Measurements from ENCODE around the gene TAS2R30. TPM values are rescaled to one million over a fixed set of nuclear protein-coding genes. Genes with fewer than 3 reads are reported as not detected.

TAS2R30 gene
- total RNA-seq, 4 donors from 2014 or later = 9.4 to 34.9 (median 14.9) TPM; not detected in 1

DNA sequence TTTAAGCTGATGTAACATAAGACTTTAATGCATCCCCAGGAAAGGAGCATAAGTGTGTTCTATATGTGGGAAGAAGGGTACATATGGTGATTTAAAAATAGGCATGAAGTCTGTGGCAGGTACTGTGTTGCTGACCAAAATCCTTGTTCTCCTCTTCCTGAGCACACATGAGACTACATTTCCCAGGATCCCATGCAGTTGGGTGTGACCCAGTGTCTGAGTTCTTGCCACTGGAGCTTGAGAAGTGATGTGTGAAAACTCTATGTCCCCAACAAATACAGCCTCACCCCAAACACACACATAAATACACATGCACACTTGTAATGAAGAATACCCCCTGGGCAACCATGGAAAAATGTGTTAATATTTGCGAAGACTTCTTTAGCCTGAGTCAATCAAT lies 28.1 kb upstream of the TAS2R30 start:
- no peak for TF ChIP-seq CTCF (IDR thresholded peaks at IDR 0.05)

DNA sequence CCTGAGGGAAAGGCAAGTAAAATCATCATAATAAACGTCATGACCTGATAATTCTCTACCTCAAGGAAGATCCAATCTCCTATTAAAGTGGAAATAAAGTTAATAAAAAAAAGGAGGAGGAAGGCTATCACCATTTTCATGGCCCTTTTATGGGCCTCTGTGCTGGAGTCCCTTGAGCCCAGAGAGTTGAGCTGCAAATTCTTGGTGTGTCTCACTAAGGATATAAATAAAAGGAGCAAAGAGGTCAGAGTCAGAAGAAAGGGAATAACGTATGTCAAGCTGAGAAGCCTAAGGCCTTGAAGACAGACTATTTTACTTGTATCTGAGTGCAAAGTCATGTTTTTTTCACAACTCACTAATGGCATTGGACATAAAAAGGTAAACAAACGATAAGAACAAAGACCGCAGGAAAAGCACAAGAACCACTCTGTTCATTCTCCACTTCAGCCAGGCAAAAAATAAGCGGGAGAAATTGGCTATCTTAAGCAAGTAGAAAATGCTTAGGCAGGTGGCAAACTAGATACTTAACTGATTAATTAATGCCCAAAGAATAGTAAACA lies 24.5 kb upstream of the TAS2R30 start:
- H3K4me3 ChIP-seq = no peak overlapping the region
- TF ChIP-seq CTCF (IDR thresholded peaks at IDR 0.05) (no peak), POLR2A (IDR thresholded peaks at IDR 0.05) (no peak)
- intact Hi-C loops (cut with DNase I; ENCODE audit: low total_unique reads) = no loop called here
- H3K27ac ChIP-seq = no peak overlapping the region
- H3K4me1 ChIP-seq = no peaks in the 10 kb centered on the region
- H3K9me3 ChIP-seq = no peaks in the 10 kb centered on the region
- H3K36me3 ChIP-seq = no peaks in the 10 kb centered on the region
- no peak for DNase-seq
- no peaks in the 10 kb centered on the region for H3K27me3 ChIP-seq

More for the DNA sequence above, 28.1 kb upstream of the TAS2R30 start:
- H3K9me3 ChIP-seq = no peaks in the 10 kb centered on the region
- no peaks in the 10 kb centered on the region for H3K36me3 ChIP-seq
- H3K27ac ChIP-seq = no peak overlapping the region
- no peak overlapping the region for H3K4me3 ChIP-seq
- DNase-seq = no peak
- intact Hi-C loops (cut with DNase I; ENCODE audit: low total_unique reads) = no loop called here
- no peaks in the 10 kb centered on the region for H3K4me1 ChIP-seq
- no peaks in the 10 kb centered on the region for H3K27me3 ChIP-seq

DNA sequence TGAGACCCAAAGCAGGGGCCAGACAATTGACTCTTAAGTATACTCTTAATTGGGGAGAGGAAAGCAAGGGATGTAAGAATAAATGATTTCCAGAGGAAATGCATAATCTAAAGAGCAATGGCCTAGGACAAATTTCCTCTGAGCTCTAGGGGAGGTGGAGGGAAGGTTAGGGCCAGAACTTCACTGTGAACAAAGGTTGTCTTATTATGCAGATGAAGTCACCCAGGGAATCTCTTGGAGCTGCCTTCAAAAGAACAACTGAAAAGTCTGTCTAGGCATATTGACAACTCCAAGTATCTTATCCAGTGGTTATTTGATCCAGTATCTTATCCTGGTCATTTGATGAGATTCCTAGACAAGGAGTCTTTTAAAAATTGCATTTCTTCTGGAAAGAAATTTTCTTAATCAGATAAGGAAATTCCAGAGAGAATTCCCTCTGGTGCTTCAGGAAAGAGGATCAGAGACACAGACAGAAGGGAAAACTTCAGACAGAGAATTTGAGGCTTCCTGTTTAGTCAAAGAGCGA lies 20.0 kb upstream of the TAS2R30 start:
- no peaks in the 10 kb centered on the region for H3K4me1 ChIP-seq
- no peak overlapping the region for H3K27ac ChIP-seq
- DNase-seq = no peak
- intact Hi-C loops (cut with DNase I; ENCODE audit: low total_unique reads) = no loop called here
- no peaks in the 10 kb centered on the region for H3K36me3 ChIP-seq
- H3K9me3 ChIP-seq = no peaks in the 10 kb centered on the region
- TF ChIP-seq CTCF (IDR thresholded peaks at IDR 0.05) = no peak
- TF ChIP-seq POLR2A (IDR thresholded peaks at IDR 0.05) = no peak
- no peaks in the 10 kb centered on the region for H3K27me3 ChIP-seq
- no peak overlapping the region for H3K4me3 ChIP-seq

GRCh38 chr12:11152725-11153124 lies 18.3 kb upstream of the TAS2R30 start:
- H3K9me3 ChIP-seq = no peaks in the 10 kb centered on the region
- no peak overlapping the region for H3K27ac ChIP-seq
- no peaks in the 10 kb centered on the region for H3K36me3 ChIP-seq
- no peak for DNase-seq
- intact Hi-C loops (cut with DNase I; ENCODE audit: low total_unique reads) = no loop called here
- no peaks in the 10 kb centered on the region for H3K27me3 ChIP-seq
- H3K4me1 ChIP-seq = no peaks in the 10 kb centered on the region
- TF ChIP-seq POLR2A (IDR thresholded peaks at IDR 0.05) (no peak), CTCF (IDR thresholded peaks at IDR 0.05) (no peak)
- no peak overlapping the region for H3K4me3 ChIP-seq

DNA sequence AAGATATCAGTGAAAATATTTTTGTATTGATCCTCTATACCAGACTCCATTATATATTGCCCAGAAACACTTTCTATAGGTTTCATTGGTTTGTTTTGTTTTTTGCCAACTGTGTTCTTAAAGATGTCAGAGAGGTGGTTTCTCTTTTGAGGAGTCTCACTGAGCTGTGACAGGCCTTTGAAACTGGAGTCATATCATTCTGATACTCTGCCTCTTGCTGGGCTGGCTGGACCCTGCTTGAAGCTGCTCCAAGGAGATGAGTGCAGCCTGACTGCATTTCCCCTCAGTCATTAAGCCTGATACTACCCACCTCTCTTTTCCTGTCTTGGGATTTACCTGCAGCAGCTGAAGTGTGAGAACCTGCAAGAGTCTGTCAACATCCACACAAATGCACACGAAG lies 16.4 kb upstream of the TAS2R30 start:
- TF ChIP-seq CTCF (IDR thresholded peaks at IDR 0.05) (no peak), POLR2A (IDR thresholded peaks at IDR 0.05) (no peak)
- Histone ChIP-seq H3K27ac (no peak overlapping the region), H3K4me3 (no peak overlapping the region), H3K9me3 (no peaks in the 10 kb centered on the region), H3K36me3 (no peaks in the 10 kb centered on the region), H3K4me1 (no peaks in the 10 kb centered on the region), H3K27me3 (no peaks in the 10 kb centered on the region)
- intact Hi-C loops (cut with DNase I; ENCODE audit: low total_unique reads) = no loop called here
- DNase-seq = no peak

All from uterus (tissue), 4 donors.